K562 (cell line): Measurements from ENCODE around the gene SNX25. TPM values are rescaled to one million over a fixed set of nuclear protein-coding genes. Genes with fewer than 3 reads are reported as not detected.
A peak's percentile ranks its signal among the peaks of the same experiment; 100 is the strongest.

ENCODE experiments used
- CREB1 ChIP-seq, 2 experiments: sonication (generic) in 1 of 2; formaldehyde crosslinking in 1 of 2; IDR thresholded peaks; 2 replicates each; pipeline versions ENCODE4 v1.6.1 to v1.8.0; 2012 to 2022; ENCODE audit warnings: inconsistent platforms in 1 of 2, mild to moderate bottlenecking in 1 of 2, missing genetic modification reagents in 1 of 2, moderate library complexity in 1 of 2
- EP400 ChIP-seq: fragments of 450-650 bp; IDR thresholded peaks from 2 replicates; pipeline ENCODE4 v1.6.1; 2017; ENCODE audit warnings: antibody characterized with exemption, mild to moderate bottlenecking, moderate library complexity
- MEIS2 ChIP-seq: fragments of 450-650 bp; IDR thresholded peaks from 2 replicates; pipeline ENCODE4 v1.6.1; 2014; ENCODE audit warnings: mild to moderate bottlenecking; ENCODE audit not compliant: partially characterized antibody
- POLR2AphosphoS5 ChIP-seq: IDR thresholded peaks from 2 replicates; pipeline ENCODE4 v1.6.1; 2011; ENCODE audit warnings: mild to moderate bottlenecking, low read depth, low read length, moderate library complexity; ENCODE audit not compliant: control insufficient read depth, insufficient read depth
- POLR2H ChIP-seq: IDR thresholded peaks from 2 replicates; pipeline ENCODE4 v1.6.1; 2016; ENCODE audit warnings: missing genetic modification characterization, low read depth, mild to moderate bottlenecking, control low read depth, missing compliant biosample characterization, moderate library complexity
- ZNF146 ChIP-seq: IDR thresholded peaks from one replicate; pipeline ENCODE4 v1.6.1; 2018; ENCODE audit warnings: missing compliant biosample characterization; ENCODE audit not compliant: unreplicated experiment
- ZNF384 ChIP-seq: IDR thresholded peaks from 2 replicates; pipeline ENCODE4 v1.6.1; 2012; ENCODE audit warnings: low read depth, low read length, improper control_type of control experiment
- ZNF717 ChIP-seq: fragments of 250-450 bp; sonication (Bioruptor Pico); IDR thresholded peaks from 2 replicates; pipeline ENCODE4 v1.5.0; 2021
- polyA plus RNA-seq, 8 experiments: library from polyadenylated mRNA; depleted of rRNA in 4 of 8; stranded (reverse) in 5 of 8; unstranded in 3 of 8; fragments of >200 nt; fragmentation: Nextera tagmentation in 2 of 8; fragmentation: Illumina TruSeq in 1 of 8; extraction: Ambion mirVana in 2 of 8; extraction: Trizol in 1 of 8; gene quantifications; 2 replicates each; pipeline versions ENCODE4 v1.2.1 to v1.2.3, GENCODE V29; 2011 to 2014; ENCODE audit warnings: inconsistent platforms in 1 of 8, missing spikeins in 1 of 8
- total RNA-seq, 7 experiments: library from RNA; depleted of rRNA in 6 of 7; stranded (reverse); fragments of >200 nt in 6 of 7; fragmentation: Illumina TruSeq in 2 of 7; extraction: Trizol in 2 of 7; gene quantifications; 2 replicates each; pipeline versions ENCODE4 v1.2.1 to v1.2.3, GENCODE V29; 2011 to 2021; ENCODE audit warnings: low replicate concordance in 1 of 7
- TF ChIP-seq, protein P1 (sequence below): fragments of 450-650 bp; IDR thresholded peaks from 2 replicates; pipeline ENCODE4 v1.7.1; 2018; ENCODE audit warnings: mild to moderate bottlenecking, low read depth; ENCODE audit not compliant: partially characterized antibody
- TF ChIP-seq, protein P2 (sequence below): fragments of 250-450 bp; sonication (Bioruptor Pico); IDR thresholded peaks from 2 replicates; pipeline ENCODE4 v1.6.1; 2021; ENCODE audit warnings: mild to moderate bottlenecking

Gene SNX25
- total and polyA plus RNA-seq, 9 of the 15 experiments (the other 6 are each of a cell fraction or from before 2014, with no cell fraction given), result 2.5 to 23.4 (median 13.3) TPM

DNA sequence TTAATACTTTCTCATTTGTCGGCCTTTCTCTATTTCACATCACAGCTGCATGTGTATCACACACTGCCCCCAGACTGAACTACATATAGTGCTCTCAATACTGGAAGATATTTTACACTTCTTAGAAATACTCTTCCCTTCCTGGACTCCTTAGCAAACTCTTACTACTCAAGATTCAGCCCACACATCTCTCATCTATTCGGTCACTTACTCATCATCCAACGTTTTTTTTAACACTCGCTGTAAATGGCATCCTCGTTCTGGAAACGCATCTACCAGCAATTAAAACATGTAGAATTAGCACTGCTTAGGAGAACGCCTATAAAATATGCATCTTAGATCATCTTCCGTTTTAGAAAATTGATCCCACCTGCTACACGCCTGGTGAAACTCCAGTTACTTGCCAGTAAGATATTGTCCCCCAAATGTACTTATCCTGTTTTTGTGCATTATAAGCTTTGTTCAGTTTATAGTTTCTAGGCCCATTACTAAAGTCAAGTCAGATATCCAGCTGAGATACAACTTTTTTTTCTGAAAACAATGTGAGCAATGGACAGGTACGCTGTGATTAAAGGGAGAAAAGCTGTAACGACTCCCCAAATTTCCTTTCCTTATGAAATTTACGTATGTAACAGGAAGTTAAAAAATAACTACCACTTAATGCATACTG is 185.3 kb downstream of the SNX25 start (continued):
- peak; percentile 24 for TF ChIP-seq MEIS2
- TF ChIP-seq EP400, result 0 out of 2 replicates have a peak, but pooled peaks have one; percentile 17
- TF ChIP-seq POLR2H (tag), result no peak
- TF ChIP-seq ZNF717 (CRISPR knock-in tag), result no peak
- TF ChIP-seq, protein P1, sequence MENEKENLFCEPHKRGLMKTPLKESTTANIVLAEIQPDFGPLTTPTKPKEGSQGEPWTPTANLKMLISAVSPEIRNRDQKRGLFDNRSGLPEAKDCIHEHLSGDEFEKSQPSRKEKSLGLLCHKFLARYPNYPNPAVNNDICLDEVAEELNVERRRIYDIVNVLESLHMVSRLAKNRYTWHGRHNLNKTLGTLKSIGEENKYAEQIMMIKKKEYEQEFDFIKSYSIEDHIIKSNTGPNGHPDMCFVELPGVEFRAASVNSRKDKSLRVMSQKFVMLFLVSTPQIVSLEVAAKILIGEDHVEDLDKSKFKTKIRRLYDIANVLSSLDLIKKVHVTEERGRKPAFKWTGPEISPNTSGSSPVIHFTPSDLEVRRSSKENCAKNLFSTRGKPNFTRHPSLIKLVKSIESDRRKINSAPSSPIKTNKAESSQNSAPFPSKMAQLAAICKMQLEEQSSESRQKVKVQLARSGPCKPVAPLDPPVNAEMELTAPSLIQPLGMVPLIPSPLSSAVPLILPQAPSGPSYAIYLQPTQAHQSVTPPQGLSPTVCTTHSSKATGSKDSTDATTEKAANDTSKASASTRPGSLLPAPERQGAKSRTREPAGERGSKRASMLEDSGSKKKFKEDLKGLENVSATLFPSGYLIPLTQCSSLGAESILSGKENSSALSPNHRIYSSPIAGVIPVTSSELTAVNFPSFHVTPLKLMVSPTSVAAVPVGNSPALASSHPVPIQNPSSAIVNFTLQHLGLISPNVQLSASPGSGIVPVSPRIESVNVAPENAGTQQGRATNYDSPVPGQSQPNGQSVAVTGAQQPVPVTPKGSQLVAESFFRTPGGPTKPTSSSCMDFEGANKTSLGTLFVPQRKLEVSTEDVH, result peak; percentile 25
- peak; percentile 13; the same call in 1 of the 2 replicates for TF ChIP-seq CREB1 (IDR thresholded peaks at IDR 0.05)
- no peak for TF ChIP-seq CREB1 (CRISPR knock-in tag; IDR thresholded peaks at IDR 0.05)
- TF ChIP-seq, protein P2, sequence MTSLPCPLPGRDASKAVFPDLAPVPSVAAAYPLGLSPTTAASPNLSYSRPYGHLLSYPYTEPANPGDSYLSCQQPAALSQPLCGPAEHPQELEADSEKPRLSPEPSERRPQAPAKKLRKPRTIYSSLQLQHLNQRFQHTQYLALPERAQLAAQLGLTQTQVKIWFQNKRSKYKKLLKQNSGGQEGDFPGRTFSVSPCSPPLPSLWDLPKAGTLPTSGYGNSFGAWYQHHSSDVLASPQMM (CRISPR knock-in tag), result no peak
- TF ChIP-seq ZNF384, result peak; percentile 46; the same call in 1 of the 2 replicates
- no peak for TF ChIP-seq POLR2AphosphoS5
- TF ChIP-seq ZNF146 (CRISPR knock-in tag), result no peak
